HG03521 (cell line): Measurements from ENCODE around the gene WDFY4.

ENCODE experiments used
- ATAC-seq: cut with Tn5 transposase; IDR thresholded peaks from one replicate; pipeline ENCODE4 v1.9.1; 2021; ENCODE audit warnings: mild to moderate bottlenecking, moderate library complexity; ENCODE audit not compliant: unreplicated experiment

WDFY4 gene

DNA sequence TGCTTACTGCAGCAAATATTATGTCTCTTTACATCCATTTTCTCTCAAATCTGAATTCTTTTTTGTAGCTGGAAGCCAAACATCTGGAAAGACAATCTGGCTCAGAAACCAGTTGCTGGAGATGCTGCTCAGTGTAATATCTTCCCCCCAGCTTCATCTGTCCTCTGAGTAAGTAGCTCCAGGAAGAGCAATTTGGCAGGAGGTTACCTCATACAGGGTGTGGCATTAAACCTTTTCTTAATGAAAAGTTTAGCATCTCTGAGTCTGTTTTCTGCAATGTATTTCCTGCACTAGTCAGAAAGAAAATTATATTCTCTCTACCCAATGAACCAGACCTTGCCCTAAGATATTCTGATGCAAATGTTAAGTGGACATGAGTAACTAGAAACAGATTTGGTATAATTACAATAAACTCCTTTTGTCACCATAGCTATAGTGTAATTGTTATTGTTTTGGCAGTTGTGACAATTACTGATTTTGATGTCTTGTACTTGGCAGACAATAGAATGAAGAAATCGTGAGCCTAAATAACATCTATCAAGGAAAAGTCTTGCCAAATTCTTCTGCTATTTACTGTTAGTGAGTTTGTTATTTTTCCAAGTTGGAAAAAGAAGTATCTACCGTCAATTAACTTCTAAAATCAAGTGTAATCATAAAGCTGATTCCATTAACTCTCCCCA lies 123.3 kb downstream of the WDFY4 start:
- ATAC-seq: no peak

GRCh38 chr10:48809261-48809660 lies 124.6 kb downstream of the WDFY4 start:
- no peak for ATAC-seq

DNA sequence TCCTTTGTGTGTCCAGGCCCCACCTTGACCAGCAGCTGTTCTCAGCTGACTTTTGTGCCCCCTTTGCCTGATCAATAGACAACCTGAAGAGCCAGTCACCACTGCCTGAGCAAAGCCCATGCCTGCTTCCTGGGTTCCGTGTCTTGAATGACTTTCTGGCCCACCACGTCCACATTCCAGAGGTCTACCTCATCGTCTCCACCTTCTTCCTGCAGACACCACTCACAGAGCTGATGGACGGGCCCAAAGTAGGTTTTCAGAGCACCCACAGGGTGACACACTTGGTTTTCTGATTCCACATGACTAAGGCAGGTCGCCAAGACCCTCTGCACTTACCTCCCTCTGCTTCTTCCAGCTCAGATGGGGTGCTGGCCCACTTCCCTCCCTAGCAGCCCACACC lies 126.8 kb downstream of the WDFY4 start:
- no peak for ATAC-seq

- no peak for ATAC-seq
Measured at GRCh38 chr10:48811917-48812316, 127.2 kb downstream of the WDFY4 start.

DNA sequence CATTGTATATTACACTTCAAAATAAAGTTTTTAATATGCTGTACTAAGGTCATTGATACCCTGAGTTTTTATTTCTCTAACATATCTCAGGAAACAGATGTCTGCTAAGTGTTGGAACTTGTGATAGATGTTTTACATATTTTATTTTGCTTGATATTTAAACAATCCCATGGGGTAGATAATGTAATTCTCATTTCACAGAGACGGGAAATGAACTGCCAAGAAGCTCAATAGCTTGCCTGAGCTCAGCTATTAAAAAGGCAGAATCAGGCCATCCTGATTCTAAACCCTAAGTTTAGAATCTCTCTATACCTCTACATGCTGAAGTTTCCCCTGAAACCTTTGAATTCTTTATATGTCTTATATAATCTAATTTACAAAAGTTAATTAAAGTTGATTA lies 128.6 kb downstream of the WDFY4 start:
- ATAC-seq: no peak

DNA sequence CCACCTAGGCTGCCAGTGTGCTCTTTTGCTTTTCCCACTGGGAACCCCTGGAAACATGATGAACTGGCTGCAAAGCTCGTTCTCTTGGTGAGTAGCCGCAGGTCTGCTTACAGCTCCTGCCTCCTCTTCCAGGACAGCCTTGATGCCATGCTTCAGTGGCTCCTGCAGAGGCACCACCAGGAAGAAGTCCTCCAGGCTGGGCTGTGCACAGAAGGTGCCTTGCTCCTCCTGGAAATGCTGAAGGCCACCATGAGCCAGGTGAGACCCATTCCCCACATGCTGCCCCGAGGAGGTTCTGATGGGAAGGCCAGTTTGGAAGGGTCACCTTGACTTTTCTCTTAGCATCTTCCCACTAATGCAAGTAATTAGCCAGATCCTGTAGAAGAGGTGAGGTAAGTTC lies 129.2 kb downstream of the WDFY4 start:
- no peak for ATAC-seq

DNA sequence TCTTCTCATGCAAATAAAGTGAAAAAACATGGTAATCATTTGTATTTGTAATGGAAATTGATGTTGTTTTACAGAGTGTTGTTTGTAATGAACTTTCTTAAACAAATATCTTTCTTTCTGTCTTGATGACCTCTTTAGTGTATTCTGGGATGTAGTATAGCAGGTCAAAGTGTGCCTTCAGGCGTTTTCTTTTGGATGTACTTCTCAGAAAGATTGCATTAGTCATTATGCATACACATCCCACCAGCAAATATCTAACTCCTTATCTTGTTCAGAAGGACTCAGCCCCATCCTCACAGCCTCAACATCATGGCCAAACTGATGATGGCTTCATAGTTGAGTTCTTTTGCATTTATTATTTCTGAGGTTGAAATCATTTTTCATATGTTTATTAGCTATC lies 130.3 kb downstream of the WDFY4 start:
- no peak for ATAC-seq

- no peak for ATAC-seq
Measured at GRCh38 chr10:48817141-48817540, 132.5 kb downstream of the WDFY4 start.

- no peak for ATAC-seq
Measured at GRCh38 chr10:48818081-48818480, 133.4 kb downstream of the WDFY4 start.

GRCh38 chr10:48818861-48819520 lies 134.3 kb downstream of the WDFY4 start:
- no peak for ATAC-seq

GRCh38 chr10:48819783-48820182 lies 135.1 kb downstream of the WDFY4 start:
- ATAC-seq: no peak

- no peak for ATAC-seq
Measured at GRCh38 chr10:48820231-48820630, 135.6 kb downstream of the WDFY4 start.

DNA sequence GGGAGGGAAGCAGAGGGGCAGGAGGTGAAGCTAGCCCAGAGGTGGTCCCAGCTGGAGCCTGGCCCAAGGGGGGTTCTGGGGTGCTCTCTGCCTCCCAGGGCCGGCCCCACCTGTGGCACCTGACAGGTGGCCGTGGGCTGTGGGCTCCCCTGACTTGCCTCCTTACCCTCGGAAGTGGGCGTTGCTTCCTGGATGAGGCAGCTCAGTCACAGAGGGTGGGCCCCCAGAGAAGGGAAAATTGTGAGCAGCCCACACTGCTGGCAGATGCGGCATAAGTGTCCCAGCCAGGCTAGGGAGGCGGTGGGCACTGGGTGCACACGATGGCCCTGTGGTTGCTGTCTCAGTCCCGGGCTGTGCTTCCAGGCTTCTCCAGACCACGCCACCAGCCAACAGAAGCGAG lies 136.0 kb downstream of the WDFY4 start:
- no peak for ATAC-seq

DNA sequence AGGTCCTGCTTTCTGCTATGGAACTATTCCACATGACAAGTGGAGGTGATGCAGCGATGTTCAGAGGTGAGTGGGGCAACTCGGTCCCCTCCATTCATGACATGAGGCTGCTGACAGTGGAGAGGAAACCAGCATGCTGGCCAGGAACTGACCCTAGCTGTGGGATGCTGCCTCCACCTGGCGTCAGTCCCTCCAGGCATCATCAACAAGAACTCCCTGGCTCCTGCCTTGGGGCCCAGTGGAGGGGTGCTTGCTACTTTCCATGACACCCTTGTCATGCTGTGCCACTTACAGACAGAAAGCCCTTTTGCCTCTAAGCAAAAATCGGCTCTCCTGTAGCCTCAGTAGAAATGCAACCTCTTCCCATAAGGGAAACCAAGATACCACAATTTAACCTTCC lies 136.4 kb downstream of the WDFY4 start:
- no peak for ATAC-seq

DNA sequence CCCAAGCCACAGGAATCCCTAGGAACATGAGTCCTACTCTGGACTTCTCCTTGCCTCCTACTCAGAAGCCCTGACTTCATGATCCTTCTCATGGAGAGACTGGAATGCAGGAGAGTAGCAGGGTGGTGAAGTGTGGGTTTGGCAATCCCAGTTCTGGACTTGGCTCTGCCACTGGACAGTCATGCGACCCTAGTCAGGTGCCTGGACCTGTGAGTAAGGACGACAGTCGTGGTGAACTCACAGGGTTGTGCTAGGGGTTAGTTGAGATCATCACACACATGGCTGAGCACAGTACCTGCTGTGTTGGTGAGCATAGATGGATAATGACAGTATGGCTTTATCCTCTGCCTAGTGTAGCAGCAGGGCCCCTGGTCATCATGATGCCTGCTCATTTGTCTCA lies 137.0 kb downstream of the WDFY4 start:
- no peak for ATAC-seq

DNA sequence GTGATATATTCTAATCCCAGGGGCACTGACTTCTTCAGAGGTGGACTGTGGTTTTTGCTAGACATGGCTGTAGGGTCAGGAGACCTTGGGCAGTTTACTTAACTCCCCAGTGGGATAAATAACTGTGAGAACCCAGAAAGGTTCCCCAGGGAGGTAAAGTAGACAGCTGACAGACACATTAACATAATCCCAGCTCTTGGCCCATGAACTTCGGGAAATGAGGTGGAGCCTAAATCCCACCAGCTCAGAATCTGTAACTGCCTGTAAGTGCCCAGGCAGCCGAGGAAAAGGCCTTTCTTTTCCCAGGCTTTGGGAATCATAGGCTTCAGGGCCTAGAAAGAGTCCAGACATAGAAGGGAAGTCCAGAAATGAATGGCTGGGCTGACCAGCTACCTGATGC lies 149.0 kb downstream of the WDFY4 start:
- no peak for ATAC-seq

GRCh38 chr10:48834189-48834965 lies 149.7 kb downstream of the WDFY4 start:
- no peak for ATAC-seq

DNA sequence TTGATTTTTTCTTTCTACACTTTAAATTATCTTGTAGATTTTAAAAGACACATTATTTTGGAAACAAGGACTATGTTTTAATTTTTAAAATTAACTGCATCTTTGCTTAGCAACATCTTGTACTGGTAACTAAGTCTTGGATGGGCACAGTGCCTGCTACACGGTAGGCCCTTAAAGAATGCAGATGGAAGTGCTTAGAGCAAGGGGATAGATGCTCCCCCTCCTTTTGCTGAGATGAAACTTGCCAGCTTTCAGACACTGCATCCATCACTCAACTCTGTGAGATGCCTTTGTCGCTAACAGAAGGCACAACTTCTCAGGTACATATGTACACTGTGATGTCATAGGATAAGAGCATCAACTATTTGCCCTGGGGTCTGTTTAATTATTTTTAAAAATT lies 151.1 kb downstream of the WDFY4 start:
- no peak for ATAC-seq

DNA sequence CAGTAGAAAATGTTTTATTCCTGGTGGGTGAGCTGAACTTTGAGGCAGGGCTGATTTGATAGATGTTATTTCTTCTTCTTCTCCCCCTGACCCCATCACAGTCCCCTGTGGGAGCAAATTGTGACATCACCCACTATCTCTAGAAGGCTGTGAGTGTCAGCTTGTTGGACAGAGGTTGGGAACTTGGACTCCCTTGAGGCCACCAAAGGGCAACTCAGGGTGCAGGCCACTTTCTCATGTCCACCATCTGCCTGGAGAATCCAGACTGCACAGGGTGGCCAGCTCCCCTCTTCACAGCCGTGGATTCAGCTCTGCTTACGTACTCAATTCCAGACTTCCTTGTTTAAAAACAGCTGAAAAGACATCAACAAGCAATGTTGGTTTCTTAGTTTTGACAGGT lies 151.9 kb downstream of the WDFY4 start:
- no peak for ATAC-seq

DNA sequence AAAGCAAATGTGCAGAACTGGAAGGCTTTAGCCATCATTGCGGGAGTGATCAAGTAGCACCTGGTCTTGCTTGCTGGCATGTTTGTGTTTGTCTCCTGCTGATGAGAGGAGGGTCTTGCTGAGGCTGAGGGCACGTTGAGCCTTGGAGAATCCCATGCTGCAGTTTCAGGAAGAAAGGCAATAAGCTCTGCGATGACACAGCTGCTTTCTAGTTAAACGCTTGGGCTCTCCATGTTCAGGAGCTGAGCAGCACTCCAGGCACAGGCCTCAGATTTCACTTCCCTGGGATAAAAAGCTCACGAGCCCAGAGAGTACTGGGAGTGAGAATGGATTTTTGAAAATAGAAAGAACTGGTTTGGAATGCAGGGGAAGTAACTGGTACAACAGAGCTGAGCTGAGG lies 154.2 kb downstream of the WDFY4 start:
- ATAC-seq: no peak

GRCh38 chr10:48839809-48840679 lies 155.4 kb downstream of the WDFY4 start:
- no peak for ATAC-seq
